H9 (cell line): ENCODE measurements around the gene HTRA1. TPM values are rescaled to one million over a fixed set of nuclear protein-coding genes. Genes with fewer than 3 reads are reported as not detected.

Experiments used
- DNase-seq: peaks from one replicate; pipeline ENCODE4 v3.0.0-alpha.2; 2017
- H2AFZ ChIP-seq: one replicate; pipeline ENCODE4 v1.6.1; 2013; ENCODE audit warnings: mild to moderate bottlenecking, low read length, control low read depth, moderate library complexity
- H2AK5ac ChIP-seq: 2 replicates; pipeline ENCODE4 v1.6.1; 2013; ENCODE audit warnings: low read length, control low read depth, mixed read lengths; ENCODE audit not compliant: insufficient read length
- H2BK120ac ChIP-seq: one replicate; pipeline ENCODE4 v1.6.1; 2013; ENCODE audit warnings: low read depth, mild to moderate bottlenecking, low read length, control low read depth, inconsistent platforms; ENCODE audit not compliant: poor library complexity, severe bottlenecking
- H2BK12ac ChIP-seq: 2 replicates; pipeline ENCODE4 v1.6.1; 2013; ENCODE audit warnings: low read length, control low read depth, mixed read lengths, low read depth; ENCODE audit not compliant: insufficient read length
- H2BK15ac ChIP-seq: 2 replicates; pipeline ENCODE4 v1.6.1; 2013; ENCODE audit warnings: low read depth, low read length, control low read depth
- H2BK20ac ChIP-seq: one replicate; pipeline ENCODE4 v1.6.1; 2013; ENCODE audit warnings: low read depth, mild to moderate bottlenecking, low read length, control low read depth, inconsistent platforms; ENCODE audit not compliant: poor library complexity, severe bottlenecking
- H2BK5ac ChIP-seq: 2 replicates; pipeline ENCODE4 v1.6.1; 2013; ENCODE audit warnings: low read length, control low read depth, mixed read lengths; ENCODE audit not compliant: insufficient read length
- H3K14ac ChIP-seq: 2 replicates; pipeline ENCODE4 v1.6.1; 2013; ENCODE audit warnings: low read length, control low read depth; ENCODE audit not compliant: insufficient read depth
- H3K18ac ChIP-seq: 2 replicates; pipeline ENCODE4 v1.6.1; 2013; ENCODE audit warnings: low read depth, mild to moderate bottlenecking, mixed read lengths, low read length, control low read depth; ENCODE audit not compliant: insufficient read length
- H3K23ac ChIP-seq: 2 replicates; pipeline ENCODE4 v1.6.1; 2013; ENCODE audit warnings: low read length, control low read depth, mixed read lengths, low read depth; ENCODE audit not compliant: insufficient read length
- H3K23me2 ChIP-seq: 2 replicates; pipeline ENCODE4 v1.6.1; 2013; ENCODE audit warnings: low read depth, mild to moderate bottlenecking, mixed read lengths, low read length, control low read depth; ENCODE audit not compliant: insufficient read length, poor library complexity, severe bottlenecking
- H3K27ac ChIP-seq: 2 replicates; pipeline ENCODE4 v1.5.1; 2013; ENCODE audit warnings: low read length, control low read depth, mixed read lengths, low read depth; ENCODE audit not compliant: insufficient read length
- H3K27me3 ChIP-seq: 2 replicates; pipeline ENCODE4 v1.6.1; 2013; ENCODE audit warnings: low read length, control low read depth, inconsistent platforms; ENCODE audit not compliant: insufficient read depth
- H3K4ac ChIP-seq: 2 replicates; pipeline ENCODE4 v1.6.1; 2013; ENCODE audit warnings: low read depth, mild to moderate bottlenecking, control low read depth, inconsistent platforms, low read length, moderate library complexity
- H3K4me1 ChIP-seq: 2 replicates; pipeline ENCODE4 v1.6.1; 2013; ENCODE audit warnings: low read length, control low read depth, inconsistent platforms; ENCODE audit not compliant: insufficient read depth
- H3K4me2 ChIP-seq: 2 replicates; pipeline ENCODE4 v1.6.1; 2013; ENCODE audit warnings: low read length, control low read depth, mixed read lengths; ENCODE audit not compliant: insufficient read length, insufficient read depth
- H3K56ac ChIP-seq: 2 replicates; pipeline ENCODE4 v1.6.1; 2013; ENCODE audit warnings: low read depth, mild to moderate bottlenecking, mixed read lengths, low read length, control low read depth; ENCODE audit not compliant: insufficient read length
- H3K79me1 ChIP-seq: 2 replicates; pipeline ENCODE4 v1.6.1; 2013; ENCODE audit warnings: low read depth, mild to moderate bottlenecking, moderate library complexity, low read length, control low read depth, inconsistent platforms; ENCODE audit not compliant: insufficient read depth, poor library complexity, severe bottlenecking
- H3K79me2 ChIP-seq: 2 replicates; pipeline ENCODE4 v1.6.1; 2013; ENCODE audit warnings: low read length, control low read depth, inconsistent platforms; ENCODE audit not compliant: insufficient read depth
- H3K9ac ChIP-seq: 2 replicates; pipeline ENCODE4 v1.6.1; 2013; ENCODE audit warnings: low read length, control low read depth, mixed read lengths; ENCODE audit not compliant: insufficient read length; ENCODE audit errors: extremely low read depth
- H3K9me3 ChIP-seq: one replicate; pipeline ENCODE4 v1.6.1; 2013; ENCODE audit warnings: low read depth, low read length, inconsistent platforms; ENCODE audit not compliant: control insufficient read depth
- H3T11ph ChIP-seq: one replicate; pipeline ENCODE4 v1.6.1; 2013; ENCODE audit warnings: mild to moderate bottlenecking, low read length, control low read depth, inconsistent platforms
- H4K20me1 ChIP-seq: one replicate; pipeline ENCODE4 v1.6.1; 2013; ENCODE audit not compliant: control insufficient read depth, insufficient read length, insufficient read depth
- H4K5ac ChIP-seq: 2 replicates; pipeline ENCODE4 v1.6.1; 2013; ENCODE audit warnings: low read depth, mild to moderate bottlenecking, mixed read lengths, low read length, control low read depth; ENCODE audit not compliant: insufficient read length
- H4K8ac ChIP-seq: replicated peaks from 2 replicates; pipeline ENCODE4 v1.6.1; 2013; ENCODE audit warnings: low read length, control low read depth, mixed read lengths, low read depth; ENCODE audit not compliant: insufficient read length
- H4K91ac ChIP-seq: 2 replicates; pipeline ENCODE4 v1.6.1; 2013; ENCODE audit warnings: low read depth, mild to moderate bottlenecking, moderate library complexity, mixed read lengths, low read length, control low read depth; ENCODE audit not compliant: insufficient read length
- H3K27ac Mint-ChIP-seq, 3 experiments: 2 replicates in 2 of 3; 3 replicates in 1 of 3; pipeline ENCODE4 v1.8.0; 2020 to 2021; ENCODE audit warnings: mixed read lengths in 3 of 3, mild to moderate bottlenecking in 1 of 3, moderate library complexity in 1 of 3
- H3K27me3 Mint-ChIP-seq: 2 replicates; pipeline ENCODE4 v1.8.0; 2021; ENCODE audit warnings: low read depth, mild to moderate bottlenecking, moderate library complexity, mixed read lengths
- H3K36me3 Mint-ChIP-seq, 3 experiments: 2 replicates in 2 of 3; 3 replicates in 1 of 3; pipeline ENCODE4 v1.8.0; 2020 to 2021; ENCODE audit warnings: low read depth in 3 of 3, mixed read lengths in 3 of 3; ENCODE audit not compliant: insufficient read depth in 1 of 3
- H3K4me1 Mint-ChIP-seq, 2 experiments: 2 replicates each; pipeline ENCODE4 v1.8.0; 2020; ENCODE audit warnings: mixed read lengths in 2 of 2
- H3K4me3 Mint-ChIP-seq, 2 experiments: 2 replicates in 1 of 2; 3 replicates in 1 of 2; pipeline ENCODE4 v1.8.0; 2020 to 2021; ENCODE audit warnings: mild to moderate bottlenecking in 2 of 2, mixed read lengths in 2 of 2, moderate library complexity in 1 of 2
- H3K9me3 Mint-ChIP-seq, 2 experiments: 2 replicates in 1 of 2; 3 replicates in 1 of 2; pipeline ENCODE4 v1.8.0; 2020; ENCODE audit warnings: mild to moderate bottlenecking in 2 of 2, mixed read lengths in 2 of 2, moderate library complexity in 1 of 2
- WGBS: extraction: QIAGEN DNeasy Blood & Tissue Kit; methylation state at CpG from one replicate; pipeline ENCODE4 v1.1.7; 2013; ENCODE audit warnings: missing lambda C conversion rate, low lambda C conversion rate, mixed read lengths; ENCODE audit not compliant: insufficient read length; ENCODE audit errors: extremely low coverage; 5-methylcytosine and 5-hydroxymethylcytosine counted together
- total RNA-seq: library from RNA; stranded (reverse); gene quantifications from 2 replicates; pipeline ENCODE4 v1.2.1, GENCODE V29; 2021
- TF ChIP-seq, protein P1 (sequence below): fragments of 200-600 bp; sonication (generic); conservative IDR thresholded peaks from 3 replicates; pipeline ENCODE4 v1.8.0; 2021; ENCODE audit warnings: antibody characterized with exemption, mild to moderate bottlenecking

Gene HTRA1
- total RNA-seq, 1 experiment from 2014 or later, result 11.1 TPM

- no peaks in the 10 kb centered on the region for H3K79me2 ChIP-seq
- Mint-ChIP-seq H3K27me3 (peaks cover 4% of the 10 kb centered on the region), H3K9me3 (no peaks in the 10 kb centered on the region), H3K27ac (no peak overlapping the region), H3K4me3 (no peak overlapping the region), H3K4me1 (peaks cover 5 to 6% of the 10 kb centered on the region in 2 experiments), H3K36me3 (peaks cover 0 to 1% (median 0%) of the 10 kb centered on the region in 3 experiments; a peak in 1 of 7 replicates)
- H2BK120ac ChIP-seq, result no peak overlapping the region
- no peak overlapping the region for H2BK5ac ChIP-seq
- no peak overlapping the region for H3K27ac ChIP-seq
- WGBS, result no CpG with 5 or more reads among the region's 5 CpGs
- no peak overlapping the region for H2AK5ac ChIP-seq
- H3K23ac ChIP-seq, result no peak overlapping the region
- H3K79me1 ChIP-seq, result no peaks in the 10 kb centered on the region
- H3K23me2 ChIP-seq, result no peaks in the 10 kb centered on the region
- no peaks in the 10 kb centered on the region for H3K9me3 ChIP-seq
- H2BK20ac ChIP-seq, result no peak overlapping the region
- H3K56ac ChIP-seq, result no peak overlapping the region
- no peak overlapping the region for H4K91ac ChIP-seq
- no peak overlapping the region for H2BK15ac ChIP-seq
- no peaks in the 10 kb centered on the region for H3K27me3 ChIP-seq
- no peak overlapping the region for H3K14ac ChIP-seq
- no peak overlapping the region for H4K5ac ChIP-seq
- DNase-seq, result no peak
- H2AFZ ChIP-seq, result no peak overlapping the region
- no peak overlapping the region for H3K4me2 ChIP-seq
- no peaks in the 10 kb centered on the region for H3K4me1 ChIP-seq
- TF ChIP-seq, protein P1, sequence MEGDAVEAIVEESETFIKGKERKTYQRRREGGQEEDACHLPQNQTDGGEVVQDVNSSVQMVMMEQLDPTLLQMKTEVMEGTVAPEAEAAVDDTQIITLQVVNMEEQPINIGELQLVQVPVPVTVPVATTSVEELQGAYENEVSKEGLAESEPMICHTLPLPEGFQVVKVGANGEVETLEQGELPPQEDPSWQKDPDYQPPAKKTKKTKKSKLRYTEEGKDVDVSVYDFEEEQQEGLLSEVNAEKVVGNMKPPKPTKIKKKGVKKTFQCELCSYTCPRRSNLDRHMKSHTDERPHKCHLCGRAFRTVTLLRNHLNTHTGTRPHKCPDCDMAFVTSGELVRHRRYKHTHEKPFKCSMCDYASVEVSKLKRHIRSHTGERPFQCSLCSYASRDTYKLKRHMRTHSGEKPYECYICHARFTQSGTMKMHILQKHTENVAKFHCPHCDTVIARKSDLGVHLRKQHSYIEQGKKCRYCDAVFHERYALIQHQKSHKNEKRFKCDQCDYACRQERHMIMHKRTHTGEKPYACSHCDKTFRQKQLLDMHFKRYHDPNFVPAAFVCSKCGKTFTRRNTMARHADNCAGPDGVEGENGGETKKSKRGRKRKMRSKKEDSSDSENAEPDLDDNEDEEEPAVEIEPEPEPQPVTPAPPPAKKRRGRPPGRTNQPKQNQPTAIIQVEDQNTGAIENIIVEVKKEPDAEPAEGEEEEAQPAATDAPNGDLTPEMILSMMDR, result no peak
- no peak overlapping the region for H3K4ac ChIP-seq
- no peaks in the 10 kb centered on the region for H4K20me1 ChIP-seq
- no peak overlapping the region for H4K8ac ChIP-seq
- H3K9ac ChIP-seq, result no peak overlapping the region
- no peak overlapping the region for H3K18ac ChIP-seq
- H3T11ph ChIP-seq, result no peak overlapping the region
- H2BK12ac ChIP-seq, result no peak overlapping the region
Observed at GRCh38 chr10:122498521-122498920, 37.2 kb downstream of the HTRA1 start.
